ENCODE results near the gene SPINK13. TPM values are rescaled to one million over a fixed set of nuclear protein-coding genes. Genes with fewer than 3 reads are reported as not detected.
"Not testable (repeated sequence)": the region's sequence is repeated elsewhere in the genome, so short reads cannot be mapped to it uniquely, and the experiment has no call there.

The SPINK13 gene
- total RNA-seq, 1 donor from 2014 or later, result not detected

GRCh38 chr5:148314187-148314586 lies 45.6 kb downstream of the SPINK13 start:
- no peak for DNase-seq

DNA sequence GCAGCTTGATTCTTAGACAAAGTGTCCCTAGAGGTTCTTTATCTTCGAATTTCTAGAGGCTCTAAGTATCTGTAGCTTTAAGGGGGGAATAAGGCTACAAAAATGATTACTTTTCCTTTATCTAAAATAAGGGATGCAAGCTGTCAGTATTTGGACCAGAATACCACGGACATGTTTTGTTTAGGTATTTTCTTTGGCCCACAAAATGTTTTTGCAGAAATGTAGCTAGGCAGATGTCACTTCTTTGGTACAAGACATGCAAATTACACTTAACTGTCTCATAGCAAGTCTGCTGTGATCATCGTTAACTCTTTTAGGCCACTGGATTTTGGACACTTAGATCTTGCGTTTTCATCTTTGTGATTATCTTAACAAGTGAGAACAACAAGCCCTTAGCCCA lies 46.1 kb downstream of the SPINK13 start:
- DNase-seq, result no peak

DNA sequence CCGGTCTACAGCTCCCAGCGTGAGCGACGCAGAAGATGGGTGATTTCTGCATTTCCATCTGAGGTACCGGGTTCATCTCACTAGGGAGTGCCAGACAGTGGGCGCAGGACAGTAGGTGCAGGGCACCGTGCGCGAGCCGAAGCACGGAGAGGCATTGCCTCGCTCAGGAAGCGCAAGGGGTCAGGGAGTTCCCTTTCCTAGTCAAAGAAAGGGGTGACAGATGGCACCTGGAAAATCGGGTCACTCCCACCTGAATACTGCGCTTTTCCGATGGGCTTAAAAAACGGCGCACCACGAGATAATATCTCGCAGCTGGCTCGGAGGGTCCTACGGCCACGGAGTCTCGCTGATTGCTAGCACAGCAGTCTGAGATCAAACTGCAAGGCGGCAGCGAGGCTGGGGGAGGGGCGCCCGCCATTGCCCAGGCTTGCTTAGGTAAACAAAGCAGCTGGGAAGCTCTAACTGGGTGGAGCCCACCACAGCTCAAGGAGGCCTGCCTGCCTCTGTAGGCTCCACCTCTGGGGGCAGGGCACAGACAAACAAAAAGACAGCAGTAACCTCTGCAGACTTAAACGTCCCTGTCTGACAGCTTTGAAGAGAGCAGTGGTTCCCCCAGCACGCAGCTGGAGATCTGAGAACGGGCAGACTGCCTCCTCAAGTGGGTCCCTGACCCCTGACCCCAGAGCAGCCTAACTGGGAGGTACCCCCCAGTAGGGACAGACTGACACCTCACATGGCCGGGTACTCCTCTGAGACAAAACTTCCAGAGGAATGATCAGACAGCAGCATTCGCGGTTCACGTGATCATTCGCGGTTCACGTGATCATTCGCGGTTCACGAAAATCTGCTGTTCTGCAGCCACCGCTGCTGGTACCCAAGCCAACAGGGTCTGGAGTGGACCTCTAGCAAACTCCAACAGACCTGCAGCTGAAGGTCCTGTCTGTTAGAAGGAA lies 51.7 kb downstream of the SPINK13 start:
- not testable (repeated sequence) for DNase-seq

- DNase-seq, result no peak
Measured at GRCh38 chr5:148333262-148333849, 64.8 kb downstream of the SPINK13 start.

- DNase-seq, result no peak
Measured at GRCh38 chr5:148335259-148335658, 66.7 kb downstream of the SPINK13 start, which contains the start of gene SPINK9. TSS of gene SPINK9 (plus strand) at chr5:148335559. CDS start at chr5:148335614, 55 bp downstream.

Small RNA genes within 50 kb of the gene (small RNA-seq; reads per million reads assigned to genes)
- not detected for gene HMGN1P16 (ENCODE audit: low replicate concordance)

Other genes starting within 250 kb of the SPINK13 start
- 122 TPM for gene SPINK5, start 204.8 kb upstream of the SPINK13 start, total RNA-seq
- not detected for gene SPINK14, start 100.2 kb upstream of the SPINK13 start, total RNA-seq
- gene SPINK6, start 65.8 kb upstream of the SPINK13 start, total RNA-seq, result not detected
- not detected for gene MARCOL, start 30.3 kb upstream of the SPINK13 start, total RNA-seq
- 0.59 TPM for gene SPINK7, start 43.6 kb downstream of the SPINK13 start, total RNA-seq
- gene SPINK9, start 66.8 kb downstream of the SPINK13 start, total RNA-seq, result not detected
- gene FBXO38, start 115.2 kb downstream of the SPINK13 start, total RNA-seq, result 48.8 TPM

All from skin of body (tissue), 3 donors.